Memory B cell (primary cell): Measurements from ENCODE around the gene ZNF154.
"Not testable (repeated sequence)": the region's sequence is repeated elsewhere in the genome, so short reads cannot be mapped to it uniquely, and the experiment has no call there.

Experiments used
- ATAC-seq: fragments of 150-1000 bp; cut with Tn5 transposase; 2 replicates; pipeline ENCODE4 v1.10.0; 2021; ENCODE audit warnings: low read depth, mild to moderate bottlenecking, moderate library complexity
- DNase-seq, 2 donors: peaks; one replicate each; pipeline ENCODE4 v3.0.0; 2022; ENCODE audit warnings: low spot score in 2 of 2
- H3K27ac Mint-ChIP-seq: one replicate; pipeline ENCODE4 v1.8.0; 2022; ENCODE audit warnings: mild to moderate bottlenecking, moderate library complexity, mixed read lengths
- H3K27me3 Mint-ChIP-seq: one replicate; pipeline ENCODE4 v1.8.0; 2022; ENCODE audit warnings: mixed read lengths
- H3K36me3 Mint-ChIP-seq: one replicate; pipeline ENCODE4 v1.8.0; 2022; ENCODE audit warnings: mild to moderate bottlenecking, mixed read lengths
- H3K4me1 Mint-ChIP-seq: one replicate; pipeline ENCODE4 v1.8.0; 2022; ENCODE audit warnings: mixed read lengths
- H3K4me3 Mint-ChIP-seq: one replicate; pipeline ENCODE4 v1.8.0; 2022; ENCODE audit warnings: mild to moderate bottlenecking, moderate library complexity, mixed read lengths
- H3K9me3 Mint-ChIP-seq: one replicate; pipeline ENCODE4 v1.8.0; 2022; ENCODE audit warnings: mixed read lengths

ZNF154 gene

DNA sequence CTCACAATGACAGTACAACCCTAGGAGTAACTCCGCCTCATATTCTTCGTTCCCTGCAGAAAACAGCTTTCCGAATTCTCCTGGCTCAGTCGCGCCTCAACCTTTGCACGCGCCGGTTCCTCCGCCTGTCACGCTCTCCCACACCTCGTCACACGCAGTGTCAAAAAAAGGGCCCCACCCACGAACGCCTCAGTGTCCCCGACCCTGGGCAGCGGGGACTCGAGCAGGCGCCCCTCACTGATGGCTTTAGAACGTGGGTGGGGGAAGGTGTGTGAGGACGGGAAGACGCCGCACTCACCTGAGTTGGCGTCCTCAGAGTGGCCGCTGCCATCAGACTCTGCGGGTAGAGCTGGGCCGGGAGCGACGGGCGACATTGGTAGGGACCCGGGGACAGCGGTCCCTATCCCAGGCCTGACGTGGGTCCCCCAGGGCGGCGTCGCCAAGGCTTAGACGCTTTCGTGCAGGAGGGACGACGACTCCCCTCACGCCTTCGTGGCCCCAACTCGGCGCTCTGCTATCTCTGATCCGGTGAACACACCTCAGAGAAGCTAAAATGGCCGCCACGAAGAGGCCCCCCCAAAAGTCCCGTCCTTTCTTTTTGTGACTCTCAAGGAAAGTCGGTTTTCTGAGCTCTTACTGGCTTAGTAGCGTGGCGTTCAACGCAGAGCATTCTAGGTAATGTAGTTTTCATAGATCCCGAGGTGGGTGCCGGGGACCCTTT is at the start of gene ZNF154:
Gene ZNF154 (minus strand): TSS at position 564 of the 721 bp plus-strand sequence. CDS start 233 bp downstream, at position 331.
- peak within 1 kb of the TSS; percentile 93 for H3K4me3 Mint-ChIP-seq
- H3K27me3 Mint-ChIP-seq: no peaks in the 10 kb centered on the region
- H3K9me3 Mint-ChIP-seq: peaks cover 7% of the 10 kb centered on the region
- peaks cover 38% of the 10 kb centered on the region for H3K36me3 Mint-ChIP-seq
- peaks cover 32% of the 10 kb centered on the region for H3K4me1 Mint-ChIP-seq
- DNase-seq (peak; percentile 63 to 64), ATAC-seq (peak; percentile 89)
- H3K27ac Mint-ChIP-seq: peak within 1 kb of the TSS; percentile 99

DNA sequence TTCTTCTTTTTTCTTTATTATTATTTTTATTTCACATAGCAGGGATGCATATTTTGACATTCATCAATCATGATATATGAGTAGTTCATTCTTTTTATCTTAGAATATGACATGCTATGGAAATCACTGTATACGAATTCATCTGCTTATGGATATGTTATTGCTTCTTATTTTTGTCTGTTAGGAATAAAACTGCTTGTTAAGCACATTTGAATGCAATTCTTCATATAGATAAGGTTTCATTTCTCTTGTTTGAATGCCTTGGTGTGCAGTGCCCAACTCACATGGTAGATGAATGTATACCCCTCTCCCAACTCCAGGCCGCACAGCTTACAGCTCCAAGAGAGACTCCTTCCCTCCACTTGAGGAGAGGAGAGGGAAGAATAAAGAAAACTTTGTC is 48.9 kb upstream of the ZNF154 start:
- no peaks in the 10 kb centered on the region for H3K9me3 Mint-ChIP-seq
- no peaks in the 10 kb centered on the region for H3K27me3 Mint-ChIP-seq
- H3K4me1 Mint-ChIP-seq: peaks cover 3% of the 10 kb centered on the region
- ATAC-seq (no peak), DNase-seq (no peak)
- H3K27ac Mint-ChIP-seq: no peak overlapping the region
- H3K36me3 Mint-ChIP-seq: peaks cover 46% of the 10 kb centered on the region
- H3K4me3 Mint-ChIP-seq: no peak overlapping the region

DNA sequence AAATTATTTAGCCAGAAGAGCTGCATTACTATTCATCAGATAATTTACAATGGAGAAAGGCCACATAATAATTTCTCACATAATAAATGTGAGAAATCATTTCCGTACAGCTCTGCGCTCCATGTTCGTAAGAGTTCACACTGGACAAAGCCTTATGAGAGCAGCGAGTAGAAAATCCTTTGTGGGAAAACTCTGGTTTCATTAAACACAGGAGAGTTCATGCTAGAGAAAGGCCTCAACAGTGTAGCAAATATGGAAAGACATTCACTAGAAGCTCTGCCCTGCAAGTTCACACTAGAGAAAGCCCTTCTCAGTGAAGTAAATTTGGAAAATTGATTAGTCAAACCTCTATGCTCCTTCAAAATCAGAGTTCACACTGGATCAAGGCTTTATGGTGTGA is 46.0 kb upstream of the ZNF154 start:
- no peak for DNase-seq
- Mint-ChIP-seq H3K27ac (no peak overlapping the region), H3K36me3 (peaks cover 68% of the 10 kb centered on the region), H3K4me1 (peaks cover 9% of the 10 kb centered on the region), H3K27me3 (no peaks in the 10 kb centered on the region), H3K4me3 (no peak overlapping the region), H3K9me3 (peaks cover 10% of the 10 kb centered on the region)
- no peak for ATAC-seq

DNA sequence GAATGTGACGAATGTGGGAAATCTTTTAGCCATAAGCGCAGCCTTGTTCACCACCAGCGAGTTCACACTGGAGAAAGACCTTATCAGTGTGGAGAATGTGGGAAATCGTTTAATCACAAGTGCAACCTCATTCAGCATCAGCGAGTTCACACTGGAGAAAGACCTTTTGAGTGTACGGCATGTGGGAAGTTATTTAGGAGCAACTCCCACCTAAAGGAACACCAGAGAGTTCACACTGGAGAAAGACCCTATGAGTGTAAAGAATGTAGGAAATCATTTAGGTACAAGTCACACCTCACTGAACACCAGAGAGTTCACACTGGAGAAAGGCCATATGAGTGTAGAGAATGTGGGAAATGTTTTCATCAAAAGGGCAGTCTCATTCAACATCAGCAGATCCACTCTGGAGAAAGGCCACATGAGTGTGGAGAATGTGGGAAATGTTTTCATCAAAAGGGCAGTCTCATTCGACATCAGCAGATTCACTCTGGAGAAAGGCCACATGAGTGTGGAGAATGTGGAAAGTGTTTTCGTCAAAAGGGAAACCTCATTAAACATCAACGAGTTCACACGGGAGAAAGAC is 45.2 kb upstream of the ZNF154 start:
- no peak for DNase-seq
- Mint-ChIP-seq H3K36me3 (peaks cover 68% of the 10 kb centered on the region), H3K4me1 (peaks cover 9% of the 10 kb centered on the region), H3K9me3 (peaks cover 11% of the 10 kb centered on the region), H3K4me3 (no peak overlapping the region), H3K27ac (no peak overlapping the region), H3K27me3 (no peaks in the 10 kb centered on the region)
- ATAC-seq: no peak

DNA sequence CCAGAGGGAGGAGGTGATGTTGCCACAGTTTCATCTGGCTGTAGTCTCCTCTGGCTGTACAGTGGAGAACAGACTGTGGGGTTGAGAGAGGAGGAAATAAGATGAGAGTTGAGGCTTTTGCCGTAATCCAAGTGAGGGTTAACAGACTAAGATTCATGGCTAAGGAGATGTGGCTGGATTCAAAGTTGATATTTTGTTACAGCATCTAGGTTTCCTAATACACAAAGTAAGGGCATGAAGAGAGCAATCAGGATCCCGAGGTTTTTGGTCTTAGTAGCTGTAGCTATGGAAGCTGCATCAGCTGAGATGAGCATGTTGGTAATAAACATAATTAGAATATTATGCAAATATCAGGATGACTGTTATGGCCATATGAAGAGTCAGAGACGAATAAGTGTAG is 39.0 kb upstream of the ZNF154 start:
- no peak for ATAC-seq
- Mint-ChIP-seq H3K27me3 (no peaks in the 10 kb centered on the region), H3K4me1 (peaks cover 24% of the 10 kb centered on the region), H3K9me3 (peaks cover 20% of the 10 kb centered on the region), H3K27ac (peak overlapping the region; percentile 76), H3K36me3 (peaks cover 46% of the 10 kb centered on the region), H3K4me3 (peak overlapping the region; percentile 88)
- DNase-seq: no peak

DNA sequence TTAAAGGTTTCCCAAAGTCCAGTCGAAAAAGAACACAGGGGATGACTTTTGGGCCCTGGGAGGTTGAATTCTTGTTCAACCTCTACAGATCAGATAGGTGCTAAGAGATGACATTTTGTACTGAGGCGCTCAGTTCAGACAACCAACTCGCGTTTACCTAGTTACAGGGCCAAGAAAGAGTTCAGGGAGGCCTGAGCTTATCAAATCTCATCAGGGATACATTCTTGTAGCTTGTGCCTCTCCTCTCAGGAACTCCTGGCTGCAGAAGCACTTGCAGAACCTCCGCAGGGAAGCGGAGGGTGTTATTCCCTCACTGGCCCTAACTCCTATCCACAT is 38.4 kb upstream of the ZNF154 start:
- Mint-ChIP-seq H3K9me3 (peaks cover 16% of the 10 kb centered on the region), H3K36me3 (peaks cover 40% of the 10 kb centered on the region), H3K27me3 (no peaks in the 10 kb centered on the region), H3K27ac (peak overlapping the region; percentile 98), H3K4me1 (peaks cover 24% of the 10 kb centered on the region), H3K4me3 (peak overlapping the region; percentile 88)
- no peak for DNase-seq
- no peak for ATAC-seq

DNA sequence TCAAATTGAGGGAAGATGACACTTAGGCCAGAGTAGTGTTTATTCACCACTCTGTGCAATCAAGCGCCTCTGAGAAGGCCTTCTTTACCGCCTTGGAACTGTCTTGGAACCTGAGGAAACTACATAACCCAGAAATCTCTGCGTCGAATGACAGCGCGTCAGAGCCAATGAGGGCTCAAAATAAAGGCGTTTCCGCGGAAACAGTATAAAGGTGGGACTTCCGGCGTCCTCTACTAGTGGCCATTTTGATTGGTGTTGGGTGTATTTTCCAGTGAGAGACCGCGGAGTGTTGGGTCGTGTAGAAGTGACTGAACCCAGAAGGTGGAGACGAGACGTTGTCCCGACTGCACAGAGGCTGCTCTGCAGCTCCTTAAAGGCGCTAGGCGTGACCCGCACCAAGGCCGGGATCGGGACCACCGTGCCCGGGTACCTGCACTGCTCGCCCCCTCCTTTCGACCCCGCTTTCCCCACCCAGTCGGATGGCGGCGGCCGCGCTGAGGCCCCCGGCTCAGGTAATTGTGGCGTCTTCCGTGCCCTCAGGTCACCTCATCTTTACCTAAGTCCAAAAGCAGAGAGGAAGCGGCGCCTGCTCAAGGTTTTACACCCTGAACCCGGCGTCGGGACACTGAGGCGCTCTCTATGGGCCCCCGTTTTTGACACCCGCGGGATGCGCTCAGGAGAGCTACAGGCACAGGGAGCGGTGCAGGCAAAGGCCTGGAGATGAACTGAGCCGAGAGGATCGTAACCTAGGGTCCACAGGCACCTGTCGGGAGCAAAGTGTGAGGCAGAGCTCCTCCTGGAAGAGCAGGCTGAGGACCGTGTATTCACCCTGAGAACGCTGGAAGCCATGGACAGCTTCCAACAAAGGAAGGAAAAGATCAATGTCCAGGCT is 37.8 kb upstream of the ZNF154 start, which contains the start of gene ZNF776:
Gene ZNF776 (plus strand): TSS at position 236 of the 892 bp plus-strand sequence. CDS start 244 bp downstream, at position 480.
- no peaks in the 10 kb centered on the region for H3K27me3 Mint-ChIP-seq

DNA sequence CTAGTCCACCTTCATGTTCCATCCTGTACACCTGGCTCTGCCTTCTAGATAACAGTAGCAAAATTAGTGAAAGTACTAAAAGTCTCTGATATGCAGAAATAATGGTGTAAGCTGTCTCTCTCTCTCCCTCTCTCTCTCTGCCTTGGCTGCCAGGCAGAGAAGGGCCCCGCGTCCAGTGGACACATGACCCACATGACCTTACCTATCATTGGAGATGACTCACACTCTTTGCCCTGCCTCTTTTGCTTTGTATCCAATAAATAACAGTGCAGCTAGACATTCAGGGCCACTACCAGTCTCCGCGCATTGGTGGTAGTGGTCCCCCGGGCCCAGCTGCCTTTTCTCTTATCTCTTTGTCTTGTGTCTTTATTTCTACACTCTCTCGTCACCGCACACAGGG is 29.8 kb upstream of the ZNF154 start:
- H3K27ac Mint-ChIP-seq: not testable (repeated sequence)

More for the DNA sequence above, 37.8 kb upstream of the ZNF154 start, which contains the start of gene ZNF776:
- DNase-seq (peak; percentile 69 to 77), ATAC-seq (peak; percentile 98)
- peaks cover 13% of the 10 kb centered on the region for H3K9me3 Mint-ChIP-seq
- peak within 1 kb of the TSS; percentile 88 for H3K4me3 Mint-ChIP-seq
- H3K36me3 Mint-ChIP-seq: peaks cover 34% of the 10 kb centered on the region
- H3K4me1 Mint-ChIP-seq: peaks cover 24% of the 10 kb centered on the region
- H3K27ac Mint-ChIP-seq: peak within 1 kb of the TSS; percentile 98

DNA sequence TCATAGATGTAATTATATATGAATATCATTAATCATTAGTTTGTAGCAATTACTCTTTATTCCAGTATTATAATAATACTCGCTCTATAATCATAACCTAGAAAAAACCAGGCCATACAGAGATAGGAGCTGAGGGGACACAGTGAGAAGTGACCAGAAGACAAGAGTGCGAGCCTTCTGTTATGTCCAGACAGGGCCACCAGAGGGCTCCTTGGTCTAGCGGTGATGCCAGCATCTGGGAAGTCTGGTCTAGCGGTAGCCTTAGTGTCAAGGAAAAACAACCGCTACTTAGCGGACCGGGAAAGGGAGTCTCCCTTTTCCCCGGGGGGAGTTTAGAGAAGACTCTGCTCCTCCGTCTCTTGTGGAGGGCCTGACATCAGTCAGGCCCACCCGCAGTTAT is 29.3 kb upstream of the ZNF154 start:
- not testable (repeated sequence) for H3K9me3 Mint-ChIP-seq, H3K27me3 Mint-ChIP-seq, H3K4me1 Mint-ChIP-seq, H3K36me3 Mint-ChIP-seq, H3K4me3 Mint-ChIP-seq, H3K27ac Mint-ChIP-seq
- ATAC-seq (peak; percentile 43), DNase-seq (peak; percentile 26 to 28)

More for the DNA sequence above, 29.8 kb upstream of the ZNF154 start:
- DNase-seq, H3K27me3 Mint-ChIP-seq, H3K9me3 Mint-ChIP-seq, H3K4me3 Mint-ChIP-seq, ATAC-seq, H3K36me3 Mint-ChIP-seq, H3K4me1 Mint-ChIP-seq: not testable (repeated sequence)

DNA sequence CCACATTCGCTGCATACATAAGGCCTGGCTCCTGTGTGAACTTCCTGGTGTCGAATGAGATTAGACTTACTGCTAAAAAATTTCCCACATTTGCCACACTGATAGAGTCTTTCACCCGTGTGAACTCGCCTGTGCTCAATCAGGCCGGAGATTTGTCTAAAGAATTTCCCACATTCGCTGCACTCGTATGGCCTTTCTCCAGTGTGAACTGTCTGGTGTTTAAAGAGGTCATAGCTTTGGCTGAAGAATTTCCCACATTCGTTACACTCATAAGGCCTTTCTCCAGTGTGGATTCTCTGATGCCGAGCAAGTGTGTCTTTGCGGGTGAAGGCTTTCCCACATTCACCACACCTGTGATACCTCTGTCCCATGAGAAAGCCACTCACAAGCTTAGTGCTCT is 11.9 kb upstream of the ZNF154 start:
- Mint-ChIP-seq H3K27ac (no peak overlapping the region), H3K4me3 (no peak overlapping the region), H3K4me1 (peaks cover 10% of the 10 kb centered on the region), H3K9me3 (peaks cover 9% of the 10 kb centered on the region), H3K36me3 (peaks cover 63% of the 10 kb centered on the region), H3K27me3 (no peaks in the 10 kb centered on the region)
- no peak for DNase-seq
- no peak for ATAC-seq

DNA sequence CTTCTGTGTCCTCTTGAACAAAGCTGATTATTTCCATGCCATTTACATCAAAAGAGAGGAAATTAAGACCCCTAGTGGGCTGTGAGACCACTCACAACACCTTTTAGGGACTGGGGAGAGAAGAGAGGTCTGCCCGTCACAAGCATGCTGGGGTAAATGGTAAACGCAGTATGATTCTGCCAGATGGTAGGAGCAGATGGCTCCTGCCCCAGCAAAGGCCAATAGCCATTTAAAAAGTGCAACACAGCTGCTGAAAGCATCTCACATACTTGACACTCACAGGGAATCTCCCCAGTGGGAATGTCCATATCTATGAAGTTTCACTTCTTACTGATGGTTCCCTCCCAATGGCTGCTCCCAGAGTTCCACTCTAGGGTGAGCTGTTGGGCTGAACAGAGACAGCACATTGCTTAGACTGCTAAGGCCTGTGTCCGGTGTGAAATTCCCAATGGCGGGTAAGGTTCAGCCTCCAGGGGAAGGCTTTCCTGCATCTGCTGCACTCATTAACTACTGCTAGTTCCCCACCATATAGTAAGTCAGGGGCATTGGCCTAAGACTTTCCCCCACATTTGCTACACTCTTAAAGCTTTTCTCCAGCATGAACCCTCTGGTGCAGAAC is 11.0 kb upstream of the ZNF154 start:
- DNase-seq (no peak), ATAC-seq (no peak)
- no peak overlapping the region for H3K27ac Mint-ChIP-seq
- peaks cover 9% of the 10 kb centered on the region for H3K9me3 Mint-ChIP-seq
- H3K4me1 Mint-ChIP-seq: peaks cover 10% of the 10 kb centered on the region
- H3K36me3 Mint-ChIP-seq: peaks cover 63% of the 10 kb centered on the region
- H3K27me3 Mint-ChIP-seq: no peaks in the 10 kb centered on the region
- no peak overlapping the region for H3K4me3 Mint-ChIP-seq

DNA sequence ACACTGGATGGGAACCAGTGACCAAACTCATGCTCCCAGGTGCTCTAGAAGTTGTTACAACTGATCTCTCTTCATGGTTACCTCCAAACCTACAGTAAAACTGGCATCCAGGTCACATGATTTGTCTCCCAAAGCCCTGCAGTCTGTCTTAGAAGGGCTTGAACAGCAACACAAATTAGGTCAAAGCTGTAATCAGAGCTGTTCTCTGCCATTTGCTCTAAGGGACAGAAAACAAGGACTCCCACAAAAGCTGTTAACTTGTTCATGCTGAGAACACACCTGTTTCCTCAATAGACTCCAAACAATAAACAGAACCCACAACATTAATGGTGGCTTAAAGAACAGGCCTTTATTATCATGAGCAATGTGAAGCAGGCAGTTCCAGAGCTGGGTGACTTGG is 10.4 kb upstream of the ZNF154 start:
- Mint-ChIP-seq H3K9me3 (peaks cover 9% of the 10 kb centered on the region), H3K4me3 (no peak overlapping the region)

DNA sequence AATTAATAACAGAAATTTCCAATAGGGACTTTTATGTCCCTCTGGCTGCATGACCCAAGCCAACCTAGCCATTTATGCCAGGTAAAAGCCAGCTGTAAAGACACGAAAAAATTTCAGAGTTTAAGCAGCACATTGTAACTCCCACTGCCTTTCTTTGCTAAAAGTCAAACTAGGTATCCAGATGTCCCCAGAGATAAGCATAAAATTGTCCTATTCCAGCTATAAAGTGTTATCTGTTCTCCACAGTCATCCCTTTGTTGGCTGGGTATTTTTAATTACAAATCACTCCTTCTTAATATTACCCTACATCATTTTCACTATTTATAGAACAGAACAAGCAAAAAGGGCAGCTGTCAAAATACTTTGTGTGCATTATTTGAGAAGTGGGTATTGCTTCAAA is 3.2 kb upstream of the ZNF154 start:
- H3K4me3 Mint-ChIP-seq: no peak overlapping the region
- ATAC-seq (no peak), DNase-seq (no peak)
- H3K36me3 Mint-ChIP-seq: peaks cover 26% of the 10 kb centered on the region
- H3K4me1 Mint-ChIP-seq: peaks cover 10% of the 10 kb centered on the region
- no peak overlapping the region for H3K27ac Mint-ChIP-seq
- H3K9me3 Mint-ChIP-seq: peaks cover 3% of the 10 kb centered on the region
- H3K27me3 Mint-ChIP-seq: no peaks in the 10 kb centered on the region

More for the DNA sequence above, 10.4 kb upstream of the ZNF154 start:
- no peak for DNase-seq
- H3K4me1 Mint-ChIP-seq: peaks cover 8% of the 10 kb centered on the region
- no peak overlapping the region for H3K27ac Mint-ChIP-seq
- H3K27me3 Mint-ChIP-seq: no peaks in the 10 kb centered on the region
- no peak for ATAC-seq
- H3K36me3 Mint-ChIP-seq: peaks cover 60% of the 10 kb centered on the region

DNA sequence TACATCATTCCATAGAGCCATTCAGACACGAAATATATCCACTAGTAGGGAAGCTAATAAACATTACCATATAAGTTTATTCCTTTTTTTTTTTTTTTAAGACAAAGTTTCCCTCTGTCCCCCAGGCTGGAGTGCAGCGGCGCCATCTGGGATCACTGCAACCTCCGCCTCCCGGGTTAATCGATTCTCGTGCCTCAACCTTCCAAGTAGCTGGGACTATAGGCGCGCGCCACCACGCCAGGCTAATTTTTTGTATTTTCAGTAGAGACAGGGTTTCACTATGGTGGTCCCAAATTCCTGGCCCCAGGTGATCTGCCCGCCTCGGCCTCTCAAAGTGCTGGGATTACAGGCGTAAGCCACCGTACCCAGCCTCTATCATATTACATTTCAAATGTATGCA is 612 bp upstream of the ZNF154 start:
- no peaks in the 10 kb centered on the region for H3K27me3 Mint-ChIP-seq
- H3K4me3 Mint-ChIP-seq: peak overlapping the region; percentile 93
- DNase-seq (no peak), ATAC-seq (no peak)
- peak overlapping the region; percentile 99 for H3K27ac Mint-ChIP-seq
- peaks cover 36% of the 10 kb centered on the region for H3K36me3 Mint-ChIP-seq
- H3K9me3 Mint-ChIP-seq: peaks cover 7% of the 10 kb centered on the region
- peaks cover 25% of the 10 kb centered on the region for H3K4me1 Mint-ChIP-seq
